ENCODE data around the gene GPRC5B.

The GPRC5B gene, protein sequence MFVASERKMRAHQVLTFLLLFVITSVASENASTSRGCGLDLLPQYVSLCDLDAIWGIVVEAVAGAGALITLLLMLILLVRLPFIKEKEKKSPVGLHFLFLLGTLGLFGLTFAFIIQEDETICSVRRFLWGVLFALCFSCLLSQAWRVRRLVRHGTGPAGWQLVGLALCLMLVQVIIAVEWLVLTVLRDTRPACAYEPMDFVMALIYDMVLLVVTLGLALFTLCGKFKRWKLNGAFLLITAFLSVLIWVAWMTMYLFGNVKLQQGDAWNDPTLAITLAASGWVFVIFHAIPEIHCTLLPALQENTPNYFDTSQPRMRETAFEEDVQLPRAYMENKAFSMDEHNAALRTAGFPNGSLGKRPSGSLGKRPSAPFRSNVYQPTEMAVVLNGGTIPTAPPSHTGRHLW

DNA sequence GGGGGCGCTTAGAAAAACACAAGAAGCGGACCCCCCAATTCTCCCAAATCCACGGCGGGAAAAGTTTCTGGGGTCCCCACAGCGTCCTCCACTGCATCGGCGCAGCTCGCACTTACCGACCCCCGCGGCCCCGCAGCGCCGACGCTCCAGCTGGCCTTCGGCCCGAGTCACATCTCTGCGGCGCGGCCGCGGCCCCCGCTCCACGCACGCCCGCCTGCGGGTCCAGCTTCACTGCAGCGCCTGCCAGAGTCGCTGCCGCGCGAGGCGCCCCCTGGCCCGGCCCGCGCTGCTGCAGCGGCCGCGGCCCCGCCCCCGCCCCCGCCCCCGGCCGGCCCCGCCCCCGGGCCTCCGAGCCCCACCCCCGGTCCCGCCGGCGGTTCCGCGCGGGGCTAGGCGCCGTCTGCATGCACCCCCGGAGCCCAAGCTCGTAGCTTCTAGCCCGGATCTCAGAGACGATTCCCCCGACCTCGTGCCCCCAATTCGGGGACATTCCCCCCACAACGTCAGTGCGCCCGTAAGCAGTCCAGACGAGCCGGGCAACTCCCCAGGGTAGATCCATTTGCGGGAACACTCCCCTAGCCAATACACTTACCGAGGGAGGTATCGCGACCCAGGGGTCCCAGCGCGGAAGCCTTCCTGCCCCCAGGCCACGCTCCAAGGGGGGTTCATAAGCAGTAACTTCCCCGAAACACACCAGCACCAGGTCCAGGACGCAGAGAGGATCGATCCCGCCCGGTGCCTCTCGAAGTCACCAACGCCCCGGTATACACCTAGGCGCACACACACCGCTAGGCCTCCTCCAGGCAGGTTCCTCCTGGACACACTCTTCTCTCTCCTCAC is at the start of gene GPRC5B:
Gene GPRC5B, minus strand, starts transcription at position 238 of the 840 bp plus-strand sequence. CDS start 12,003 bp downstream, outside the sequence.
- DNase-seq (ENCODE audit: low read depth) = peak; percentile 42
- H3K4me3 ChIP-seq (ENCODE audit: low read depth, low read length) = peak within 1 kb of the TSS; percentile 72
- TF ChIP-seq, protein P1, sequence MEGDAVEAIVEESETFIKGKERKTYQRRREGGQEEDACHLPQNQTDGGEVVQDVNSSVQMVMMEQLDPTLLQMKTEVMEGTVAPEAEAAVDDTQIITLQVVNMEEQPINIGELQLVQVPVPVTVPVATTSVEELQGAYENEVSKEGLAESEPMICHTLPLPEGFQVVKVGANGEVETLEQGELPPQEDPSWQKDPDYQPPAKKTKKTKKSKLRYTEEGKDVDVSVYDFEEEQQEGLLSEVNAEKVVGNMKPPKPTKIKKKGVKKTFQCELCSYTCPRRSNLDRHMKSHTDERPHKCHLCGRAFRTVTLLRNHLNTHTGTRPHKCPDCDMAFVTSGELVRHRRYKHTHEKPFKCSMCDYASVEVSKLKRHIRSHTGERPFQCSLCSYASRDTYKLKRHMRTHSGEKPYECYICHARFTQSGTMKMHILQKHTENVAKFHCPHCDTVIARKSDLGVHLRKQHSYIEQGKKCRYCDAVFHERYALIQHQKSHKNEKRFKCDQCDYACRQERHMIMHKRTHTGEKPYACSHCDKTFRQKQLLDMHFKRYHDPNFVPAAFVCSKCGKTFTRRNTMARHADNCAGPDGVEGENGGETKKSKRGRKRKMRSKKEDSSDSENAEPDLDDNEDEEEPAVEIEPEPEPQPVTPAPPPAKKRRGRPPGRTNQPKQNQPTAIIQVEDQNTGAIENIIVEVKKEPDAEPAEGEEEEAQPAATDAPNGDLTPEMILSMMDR (conservative IDR thresholded peaks at IDR 0.05; ENCODE audit: low read depth, low read length) = no peak

GRCh38 chr16:19933740-19934139 is 49.1 kb upstream of the GPRC5B start:
- TF ChIP-seq, protein P1 (conservative IDR thresholded peaks at IDR 0.05; ENCODE audit: low read depth, low read length) = no peak
- DNase-seq (ENCODE audit: low read depth) = no peak
- H3K4me3 ChIP-seq (ENCODE audit: low read depth, low read length) = no peak overlapping the region

DNA sequence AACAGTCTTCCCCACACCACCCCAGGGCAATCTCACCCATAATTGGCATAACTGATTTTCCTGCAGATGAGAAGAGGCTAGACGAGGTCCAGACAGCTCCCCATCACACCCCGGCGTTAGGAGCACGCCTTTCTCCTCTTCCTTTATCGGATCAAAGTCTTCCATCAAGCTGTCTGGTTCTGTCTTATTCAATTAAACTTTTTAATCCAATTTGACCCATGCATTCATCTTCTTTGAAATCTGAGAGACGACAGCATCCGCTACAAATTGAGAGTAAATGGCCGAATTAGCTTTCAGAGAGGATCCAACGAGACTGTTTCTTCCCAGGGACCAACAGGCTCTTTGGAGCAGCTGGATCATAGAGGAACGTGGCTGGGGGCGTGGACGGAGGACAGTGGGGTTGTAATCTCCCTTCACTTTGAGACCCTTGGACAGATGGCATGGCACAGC is 44.4 kb upstream of the GPRC5B start:
- DNase-seq (ENCODE audit: low read depth) = no peak
- TF ChIP-seq, protein P1 (conservative IDR thresholded peaks at IDR 0.05; ENCODE audit: low read depth, low read length) = no peak
- H3K4me3 ChIP-seq (ENCODE audit: low read depth, low read length) = no peak overlapping the region

- TF ChIP-seq, protein P1 (conservative IDR thresholded peaks at IDR 0.05; ENCODE audit: low read depth, low read length) = no peak
- DNase-seq (ENCODE audit: low read depth) = no peak
- no peak overlapping the region for H3K4me3 ChIP-seq (ENCODE audit: low read depth, low read length)
These were observed 43.8 kb upstream of the GPRC5B start for GRCh38 chr16:19928432-19928831.

GRCh38 chr16:19926449-19927390 is 42.1 kb upstream of the GPRC5B start:
- DNase-seq (ENCODE audit: low read depth) = peak; percentile 85
- TF ChIP-seq, protein P1 (conservative IDR thresholded peaks at IDR 0.05; ENCODE audit: low read depth, low read length) = no peak
- no peak overlapping the region for H3K4me3 ChIP-seq (ENCODE audit: low read depth, low read length)

DNA sequence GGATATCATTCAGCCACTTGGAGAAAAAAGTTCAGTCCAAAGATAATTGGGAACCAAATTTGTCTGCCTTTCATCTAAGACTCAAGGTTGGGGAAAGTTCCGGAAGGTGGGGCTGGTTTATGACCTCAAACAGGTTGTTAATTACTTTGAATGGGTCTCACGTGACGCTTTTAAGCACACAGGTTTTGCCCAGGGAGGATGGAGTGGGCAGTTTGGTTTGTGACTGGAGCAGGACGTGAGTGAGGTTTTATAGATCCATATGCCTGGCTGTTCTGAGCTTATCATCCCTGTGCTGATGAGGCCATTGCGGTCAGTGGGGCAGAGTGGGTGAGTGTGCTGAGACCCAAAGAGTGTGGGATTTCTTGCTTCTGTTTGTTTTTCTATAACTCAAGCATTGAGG is 38.7 kb upstream of the GPRC5B start:
- TF ChIP-seq, protein P1 (conservative IDR thresholded peaks at IDR 0.05; ENCODE audit: low read depth, low read length) = no peak
- H3K4me3 ChIP-seq (ENCODE audit: low read depth, low read length) = no peak overlapping the region
- DNase-seq (ENCODE audit: low read depth) = no peak

All from choroid plexus epithelial cell (primary cell).